ENCODE measurements around the gene ENTPD7. TPM values are rescaled to one million over a fixed set of nuclear protein-coding genes. Genes with fewer than 3 reads are reported as not detected.

Gene ENTPD7
- total and polyA plus RNA-seq, 10 of the 15 experiments (the other 5 are each of a cell fraction or from before 2014, with no cell fraction given) = 0.73 to 6.7 (median 5.2) TPM

DNA sequence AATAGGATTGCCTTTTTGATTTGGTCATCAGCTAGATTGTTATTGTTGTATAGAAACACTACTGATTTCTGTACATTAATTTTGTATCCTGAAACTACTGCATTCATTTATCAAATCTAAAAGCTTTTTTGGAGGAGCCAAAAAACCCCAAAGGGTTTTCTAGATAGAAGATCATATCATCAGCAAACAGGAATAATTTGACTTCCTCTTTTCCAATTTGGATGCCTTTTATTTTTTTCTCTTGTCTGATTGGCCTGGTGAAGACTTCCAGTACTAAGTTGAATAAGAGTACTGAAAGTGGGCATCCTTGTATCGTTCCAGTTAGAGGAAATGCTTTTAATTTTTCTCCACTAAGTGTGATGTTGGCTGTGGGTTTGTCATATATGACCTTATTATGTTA is 10.6 kb upstream of the ENTPD7 start (continued):
- no peak for TF ChIP-seq PKNOX1 (IDR thresholded peaks at IDR 0.05)
- TF ChIP-seq SRF (IDR thresholded peaks at IDR 0.05; ENCODE audit: low read depth in 2 of 2, low read length in 2 of 2) = no peak
- no peak for TF ChIP-seq IRF3 (IDR thresholded peaks at IDR 0.05)
- no peak for TF ChIP-seq BHLHE40 (IDR thresholded peaks at IDR 0.05; ENCODE audit: borderline replicate concordance in 1 of 2, low read depth in 2 of 2, low read length in 1 of 2)
- no peak for TF ChIP-seq FOXK2 (IDR thresholded peaks at IDR 0.05)

GRCh38 chr10:99652800-99653390 is 6.4 kb upstream of the ENTPD7 start:
- ChIA-PET CTCF (interaction anchor here (1.2 to 1.4 kb wide), 2 partner anchors 217 to 261 kb away, joined by 4 to 5 read pairs; no protein-coding TSS in a partner anchor), SMC1A (ENCODE audit: uncharacterized antibody, unreplicated experiment) (interaction anchor here (1.6 kb wide), 1 partner anchor 217 kb away, joined by 3 read pairs; no protein-coding TSS in a partner anchor), RAD21 (ENCODE audit: unreplicated experiment) (no interaction called here), POLR2A (interaction anchor here (0.5 kb wide), 1 partner anchor 34 kb away, joined by 4 read pairs; no protein-coding TSS in a partner anchor)
- H3K27me3 ChIP-seq (replicated peaks in 1 of 2; ENCODE audit: control insufficient read depth in 2 of 2, insufficient read depth in 2 of 2, low read length in 1 of 2) = no peaks in the 10 kb centered on the region
- no peak overlapping the region for H3K4me3 ChIP-seq
- H3K9me3 ChIP-seq (replicated peaks; ENCODE audit: control insufficient read depth, insufficient read depth, low read length) = no peaks in the 10 kb centered on the region
- no peak for FAIRE-seq
- H3K79me2 ChIP-seq (ENCODE audit: control insufficient read depth, insufficient read depth, low read length) = no peaks in the 10 kb centered on the region
- no peak overlapping the region for H3K9ac ChIP-seq (ENCODE audit: control insufficient read depth, insufficient read depth, low read length)
- TF ChIP-seq RELA (IDR thresholded peaks at IDR 0.05; ENCODE audit: borderline replicate concordance, partially characterized antibody) (no peak), ATF7 (IDR thresholded peaks at IDR 0.05; ENCODE audit: low read depth) (0 out of 2 replicates have a peak, but pooled peaks have one; percentile 19)
- DNase-seq (ENCODE audit: low read depth, low spot score) = no peak
- 30% methylated on average over 4 of the region's 4 CpGs for whole genome bisulfite sequencing (ENCODE audit: insufficient coverage, insufficient replicate concordance, low lambda C conversion rate, missing lambda C conversion rate)
- no peak overlapping the region for H3K4me2 ChIP-seq (ENCODE audit: control insufficient read depth, insufficient read depth)
- H4K20me1 ChIP-seq (ENCODE audit: control insufficient read depth, insufficient read depth) = no peaks in the 10 kb centered on the region
- no TSS peak for BruUV-seq (replicated peaks)
- no peaks in the 10 kb centered on the region for H3K36me3 ChIP-seq (ENCODE audit: control insufficient read depth in 2 of 2, insufficient read depth in 2 of 2, low read length in 1 of 2)
- H2AFZ ChIP-seq (ENCODE audit: control insufficient read depth, low read depth, low read length) = no peak overlapping the region
- no peak for ATAC-seq
- intact Hi-C loops (cut with micrococcal nuclease; ENCODE audit: unreplicated experiment) (no loop called here), in situ Hi-C loops (cut with MboI) (no loop called here)
- H3K4me1 ChIP-seq (ENCODE audit: control insufficient read depth, insufficient read depth, low read length) = peaks cover 5% of the 10 kb centered on the region
- no peak overlapping the region for H3K27ac ChIP-seq (ENCODE audit: control insufficient read depth, insufficient read depth)
